Stimulated activated CD4-positive, alpha-beta T cell treated with anti-CD3 and anti-CD28 coated beads, Interleukin-2, amount 100 ng/mL, for 48 hours (primary cell): ENCODE results near the gene NR2F1.

Source experiments
- DNase-seq, 2 donors: peaks; one replicate each; pipeline ENCODE4 v3.0.0-alpha.2; 2020

The NR2F1 gene

DNA sequence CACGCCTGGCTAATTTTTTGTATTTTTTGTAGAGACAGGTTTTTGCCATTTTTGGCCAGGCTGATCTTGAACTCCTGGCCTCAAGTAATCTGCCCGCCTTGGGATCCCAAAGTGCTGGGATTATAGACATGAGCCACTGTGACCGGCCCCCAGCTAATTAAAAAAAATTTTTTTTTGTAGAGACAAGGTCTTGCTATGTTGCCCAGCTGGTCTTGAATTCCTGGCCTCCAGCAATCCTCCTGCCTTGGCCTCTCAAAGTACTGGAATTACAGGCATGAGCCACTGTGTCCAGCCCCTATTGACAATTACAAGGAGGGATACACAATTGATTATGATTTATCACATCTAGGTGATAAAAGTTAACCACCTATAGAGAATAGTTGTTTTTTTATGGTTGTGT is 59.5 kb downstream of the NR2F1 start:
- DNase-seq: no peak
